GM18520 (cell line): ENCODE data around the gene OGDH.
A peak's percentile ranks its signal among the peaks of the same experiment; 100 is the strongest.
"Not testable (repeated sequence)": the region's sequence is repeated elsewhere in the genome, so short reads cannot be mapped to it uniquely, and the experiment has no call there.

Experiments
- ATAC-seq: cut with Tn5 transposase; IDR thresholded peaks from one replicate; pipeline ENCODE4 v1.9.1; 2021; ENCODE audit not compliant: unreplicated experiment

The OGDH gene

DNA sequence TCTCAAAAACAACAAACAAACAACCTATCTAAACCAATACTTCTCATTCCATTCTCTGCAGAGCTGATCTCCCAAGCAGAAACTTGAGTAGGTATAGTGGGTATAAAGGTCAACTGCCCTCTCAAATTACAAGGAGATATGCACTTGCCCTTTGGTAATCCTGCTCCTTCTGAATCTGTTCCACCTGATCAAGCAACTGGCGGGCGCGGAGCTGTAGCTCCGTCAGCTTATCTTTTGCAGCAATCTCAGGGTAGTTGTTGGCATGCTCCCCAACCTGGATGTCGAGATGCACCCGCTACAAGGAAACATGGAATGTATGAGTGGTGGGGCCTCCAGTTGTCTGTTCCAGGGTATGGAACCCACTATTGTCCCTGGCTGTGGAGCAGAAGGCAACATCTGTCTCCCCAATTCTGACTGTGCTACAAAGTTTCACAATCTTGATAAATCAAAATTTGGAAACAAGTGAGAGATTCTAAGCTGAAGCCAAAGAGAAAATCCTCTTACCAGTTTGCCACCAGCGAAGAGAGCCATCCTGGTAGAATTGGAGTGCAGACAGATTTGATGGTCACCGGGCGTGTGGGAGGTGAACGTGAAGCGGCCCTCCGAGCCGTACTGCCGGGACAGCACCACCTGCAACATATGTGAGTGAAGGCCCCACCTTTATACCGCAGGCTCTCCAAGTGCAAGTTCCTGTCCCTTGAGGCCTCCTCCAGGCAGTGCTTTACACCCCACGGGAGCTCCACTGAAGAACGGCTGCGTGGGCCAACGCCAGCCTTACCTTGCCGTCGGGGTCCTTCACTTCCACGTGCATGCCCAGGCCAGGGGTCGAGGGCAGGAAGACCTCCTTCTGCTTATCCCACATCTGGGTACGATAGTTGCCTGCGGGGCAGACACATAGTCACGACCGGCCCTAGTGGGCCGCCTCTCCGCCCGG, 25.2 kb upstream of the OGDH start:
- ATAC-seq = peak; percentile 21

GRCh38 chr7:44581879-44582603, 24.4 kb upstream of the OGDH start, which contains the start of gene TMED4:
Gene TMED4, minus strand, starts transcription at chr7:44582231. Its CDS starts 25 bp downstream, at chr7:44582206.
- ATAC-seq = peak; percentile 78

GRCh38 chr7:44583146-44583865, 23.1 kb upstream of the OGDH start:
- no peak for ATAC-seq

- ATAC-seq = no peak
These were observed 18.4 kb upstream of the OGDH start for GRCh38 chr7:44587843-44588711.

GRCh38 chr7:44590910-44591309, 15.5 kb upstream of the OGDH start:
- ATAC-seq = no peak

DNA sequence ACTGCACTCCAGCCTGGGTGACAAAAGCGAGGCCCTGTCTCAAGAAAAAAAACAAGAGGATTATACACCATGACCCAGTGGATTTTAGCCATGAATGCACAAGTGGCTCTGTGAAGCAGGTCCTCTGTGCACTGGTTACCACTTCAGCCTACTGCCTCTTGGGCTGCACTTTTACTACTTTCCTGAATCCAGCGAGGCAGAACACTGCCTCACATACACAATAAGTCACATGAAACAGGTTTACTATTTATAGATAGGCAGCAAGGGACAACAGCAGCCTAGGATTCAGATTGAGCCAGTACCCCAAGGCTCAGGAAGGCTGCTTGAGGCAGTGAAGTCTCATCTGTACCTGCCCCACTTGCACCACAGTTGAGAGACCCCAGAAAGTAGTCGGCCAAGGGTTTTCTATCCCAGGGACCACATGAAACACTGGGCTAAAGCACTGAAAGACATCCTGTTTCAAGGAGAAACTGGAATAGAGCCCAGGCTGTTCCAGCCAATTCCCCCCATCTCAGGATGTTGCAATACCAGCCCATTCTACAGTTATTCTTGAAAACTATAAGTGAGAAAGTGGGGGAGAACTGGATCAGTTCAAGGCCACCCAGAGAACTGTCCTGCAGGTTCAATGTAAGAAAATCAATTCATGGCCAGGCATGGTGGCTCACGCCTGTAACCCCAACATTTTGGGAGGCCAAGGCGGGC, 10.3 kb upstream of the OGDH start:
- ATAC-seq = no peak

GRCh38 chr7:44597181-44597580, 9.2 kb upstream of the OGDH start:
- ATAC-seq = not testable (repeated sequence)

DNA sequence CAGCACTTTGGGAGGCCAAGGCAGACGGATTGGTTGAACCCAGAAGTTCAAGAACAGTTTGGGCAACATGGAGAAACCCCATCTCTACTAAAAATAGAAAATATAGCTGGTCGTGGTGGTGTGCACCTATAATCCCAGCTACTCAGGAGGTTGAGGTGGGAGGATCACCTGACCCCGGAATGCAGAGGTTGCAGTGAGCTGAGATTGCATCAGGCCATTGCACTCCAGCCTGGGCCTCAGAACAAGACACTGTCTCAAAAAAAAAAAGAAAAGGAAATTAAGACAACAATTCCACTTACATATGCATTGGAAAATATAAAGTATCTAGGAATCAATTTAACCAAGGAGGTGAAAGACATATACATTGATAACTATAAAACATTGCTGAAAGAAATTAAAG, 7.2 kb upstream of the OGDH start:
- no peak for ATAC-seq

DNA sequence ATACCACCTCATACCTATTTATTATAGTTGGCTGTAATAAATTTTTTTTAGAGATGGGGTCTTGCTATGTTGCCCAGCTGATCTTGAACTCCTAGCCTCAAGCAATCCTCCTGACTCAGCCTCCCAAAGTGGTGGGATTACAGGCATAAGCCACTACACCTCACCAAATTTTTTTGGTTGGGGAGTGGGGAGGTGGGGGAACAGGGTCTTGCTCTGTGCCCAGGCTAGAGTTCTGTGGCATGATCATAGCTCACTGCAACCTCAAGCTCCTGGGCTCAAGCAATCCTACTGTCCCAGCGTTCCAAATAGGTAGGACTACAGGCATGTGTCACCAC, 3.9 kb upstream of the OGDH start:
- ATAC-seq = no peak

- ATAC-seq = no peak
These were observed 3.2 kb upstream of the OGDH start for GRCh38 chr7:44603193-44603592.

DNA sequence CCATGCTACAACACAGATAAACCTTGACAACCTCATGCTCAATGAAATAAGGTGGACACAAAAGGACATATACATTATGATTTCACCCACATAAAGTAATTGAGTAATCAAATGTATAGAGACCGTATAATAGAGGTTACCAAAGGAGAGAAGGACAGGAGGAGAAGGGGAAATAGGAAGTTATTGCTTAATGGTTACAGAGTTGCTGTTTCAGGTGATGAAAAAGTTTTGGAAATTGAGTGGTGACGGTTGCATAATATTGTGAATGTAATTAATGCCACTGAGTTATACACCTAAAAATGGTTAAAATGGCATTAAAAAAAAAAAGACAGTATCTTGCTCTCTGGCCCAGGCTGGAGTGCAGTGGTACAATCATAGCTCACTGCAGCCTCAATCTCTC, 1.5 kb upstream of the OGDH start:
- ATAC-seq = no peak

GRCh38 chr7:44607141-44608068, 978 bp downstream of the OGDH start:
- ATAC-seq = no peak

GRCh38 chr7:44608916-44609648, 2.7 kb downstream of the OGDH start:
- ATAC-seq = no peak

- no peak for ATAC-seq
These were observed 3.4 kb downstream of the OGDH start for GRCh38 chr7:44609829-44610228.

DNA sequence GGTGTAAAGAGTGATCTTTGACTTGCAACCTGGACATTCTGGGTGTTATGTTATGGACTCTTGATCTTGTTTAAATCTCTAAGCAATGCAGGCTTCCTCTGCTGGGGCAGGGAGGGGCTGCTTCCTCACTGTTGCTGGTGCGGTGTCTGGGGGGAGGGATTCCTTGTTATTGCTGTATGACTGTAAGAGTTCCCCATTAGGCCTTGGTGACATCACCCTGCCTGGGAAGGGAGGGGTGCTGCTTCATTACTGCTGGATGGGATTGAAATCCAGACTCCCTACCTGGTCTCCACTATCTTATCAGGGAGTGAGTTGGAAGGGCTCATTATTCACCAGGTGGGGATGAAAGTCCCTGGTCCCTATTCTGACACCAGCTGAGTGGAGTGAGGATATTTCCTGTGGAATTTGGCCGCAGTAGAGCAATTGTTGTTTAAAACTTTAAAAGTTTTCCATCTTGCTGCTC, 8.8 kb downstream of the OGDH start:
- no peak for ATAC-seq

- no peak for ATAC-seq
These were observed 9.4 kb downstream of the OGDH start for GRCh38 chr7:44615793-44616192.

DNA sequence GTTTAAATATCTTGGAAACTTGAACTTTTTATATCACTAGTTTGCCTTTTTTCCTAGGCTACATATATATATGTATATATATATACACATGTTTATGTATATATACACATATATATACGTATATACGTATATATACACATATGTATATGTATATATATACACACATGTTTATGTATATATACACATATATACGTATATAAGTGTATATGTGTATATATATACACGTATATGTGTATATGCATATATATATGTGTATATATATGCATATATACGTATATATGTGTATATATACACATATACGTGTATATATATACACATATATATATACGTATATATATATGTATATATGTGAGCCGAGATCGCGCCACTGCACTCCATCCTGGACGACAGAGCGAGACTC, 10.1 kb downstream of the OGDH start:
- ATAC-seq = no peak

- no peak for ATAC-seq
These were observed 10.9 kb downstream of the OGDH start for GRCh38 chr7:44617225-44617890.
